ENCODE measurements around the gene PM20D2. TPM values are rescaled to one million over a fixed set of nuclear protein-coding genes. Genes with fewer than 3 reads are reported as not detected.

Gene PM20D2
- total RNA-seq, 4 donors from 2014 or later = 15.3 to 18.6 (median 16.7) TPM

DNA sequence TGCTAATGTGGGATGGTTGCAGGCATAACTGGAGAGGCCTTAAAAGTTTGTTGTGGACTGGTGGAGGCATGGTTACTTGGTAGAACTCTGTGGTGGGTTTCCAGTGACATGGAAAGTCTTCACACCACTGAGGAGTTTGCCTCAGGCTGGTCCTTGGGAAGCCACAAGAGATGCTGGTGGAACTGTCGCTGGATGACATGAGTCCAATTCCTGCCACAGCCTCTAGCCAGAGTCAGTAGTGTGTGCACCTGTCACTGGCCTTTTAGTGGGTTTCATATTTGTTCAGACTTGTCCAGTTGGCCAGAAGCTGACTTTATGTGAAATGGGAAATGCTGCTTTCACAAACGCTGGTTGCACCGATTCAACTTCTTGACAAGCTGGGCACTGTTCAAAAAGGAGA lies 14.3 kb upstream of the PM20D2 start:
- Histone ChIP-seq H3K27me3 (no peaks in the 10 kb centered on the region), H3K27ac (no peak overlapping the region), H3K4me3 (no peak overlapping the region), H3K4me1 (no peaks in the 10 kb centered on the region), H3K9me3 (no peaks in the 10 kb centered on the region), H3K36me3 (no peaks in the 10 kb centered on the region)
- DNase-seq (ENCODE audit: low spot score in 2 of 2) = no peak
- TF ChIP-seq POLR2AphosphoS5 (IDR thresholded peaks at IDR 0.05) = no peak
- WGBS = 93% methylated on average over 2 of the region's 3 CpGs

DNA sequence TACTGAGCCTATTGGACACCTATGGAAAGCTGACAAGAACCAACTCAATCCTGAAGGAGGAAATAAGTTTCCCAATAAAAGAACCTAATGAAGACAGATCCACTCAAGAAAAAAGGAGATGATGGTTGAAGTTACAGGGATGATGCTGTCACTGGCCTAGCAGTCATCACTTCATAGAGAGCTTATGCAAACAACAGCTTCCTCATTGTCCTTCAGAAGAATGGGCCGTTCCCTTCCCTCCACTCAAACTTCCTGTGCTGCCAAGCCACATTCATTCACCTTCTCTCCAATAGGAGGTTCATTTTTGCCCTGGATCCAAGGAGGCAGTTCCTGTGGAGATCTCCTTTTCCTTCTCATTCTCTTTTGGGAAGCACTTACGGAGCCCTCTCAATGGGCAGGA lies 13.8 kb upstream of the PM20D2 start:
- Histone ChIP-seq H3K36me3 (no peaks in the 10 kb centered on the region), H3K4me3 (no peak overlapping the region), H3K27ac (no peak overlapping the region), H3K9me3 (no peaks in the 10 kb centered on the region), H3K27me3 (no peaks in the 10 kb centered on the region), H3K4me1 (no peaks in the 10 kb centered on the region)
- no peak for TF ChIP-seq POLR2A (IDR thresholded peaks at IDR 0.05)
- no peak for TF ChIP-seq EP300 (IDR thresholded peaks at IDR 0.05)
- TF ChIP-seq, protein P1, sequence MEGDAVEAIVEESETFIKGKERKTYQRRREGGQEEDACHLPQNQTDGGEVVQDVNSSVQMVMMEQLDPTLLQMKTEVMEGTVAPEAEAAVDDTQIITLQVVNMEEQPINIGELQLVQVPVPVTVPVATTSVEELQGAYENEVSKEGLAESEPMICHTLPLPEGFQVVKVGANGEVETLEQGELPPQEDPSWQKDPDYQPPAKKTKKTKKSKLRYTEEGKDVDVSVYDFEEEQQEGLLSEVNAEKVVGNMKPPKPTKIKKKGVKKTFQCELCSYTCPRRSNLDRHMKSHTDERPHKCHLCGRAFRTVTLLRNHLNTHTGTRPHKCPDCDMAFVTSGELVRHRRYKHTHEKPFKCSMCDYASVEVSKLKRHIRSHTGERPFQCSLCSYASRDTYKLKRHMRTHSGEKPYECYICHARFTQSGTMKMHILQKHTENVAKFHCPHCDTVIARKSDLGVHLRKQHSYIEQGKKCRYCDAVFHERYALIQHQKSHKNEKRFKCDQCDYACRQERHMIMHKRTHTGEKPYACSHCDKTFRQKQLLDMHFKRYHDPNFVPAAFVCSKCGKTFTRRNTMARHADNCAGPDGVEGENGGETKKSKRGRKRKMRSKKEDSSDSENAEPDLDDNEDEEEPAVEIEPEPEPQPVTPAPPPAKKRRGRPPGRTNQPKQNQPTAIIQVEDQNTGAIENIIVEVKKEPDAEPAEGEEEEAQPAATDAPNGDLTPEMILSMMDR (IDR thresholded peaks at IDR 0.05) = no peak
- TF ChIP-seq POLR2AphosphoS5 (IDR thresholded peaks at IDR 0.05) = no peak
- WGBS = 81% methylated on average over 2 of the region's 2 CpGs
- no peak for DNase-seq (ENCODE audit: low spot score in 2 of 2)

DNA sequence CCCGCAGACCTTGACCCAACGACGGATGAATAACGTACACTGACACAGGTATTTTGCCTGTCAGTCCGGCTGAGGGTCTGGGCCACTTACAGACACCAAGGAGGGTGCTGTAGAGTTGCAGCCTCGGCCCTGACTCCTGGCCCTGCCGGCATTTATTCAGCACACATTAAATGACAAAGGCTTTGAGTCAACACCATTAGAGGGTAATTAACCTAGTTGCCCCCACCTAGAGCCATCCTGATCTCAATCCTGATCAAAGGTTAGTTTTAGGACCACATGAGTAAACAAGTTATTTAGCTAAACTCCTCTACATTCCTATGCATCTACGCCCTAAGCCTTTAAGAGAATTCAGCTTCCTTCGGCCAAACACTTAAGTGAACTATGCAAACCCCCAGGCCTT lies 11.9 kb upstream of the PM20D2 start:
- WGBS = 89% methylated on average over 9 of the region's 9 CpGs
- no peaks in the 10 kb centered on the region for H3K36me3 ChIP-seq
- TF ChIP-seq EP300 (IDR thresholded peaks at IDR 0.05) (no peak), POLR2A (IDR thresholded peaks at IDR 0.05) (no peak), POLR2AphosphoS5 (IDR thresholded peaks at IDR 0.05) (no peak)
- TF ChIP-seq, protein P1 (IDR thresholded peaks at IDR 0.05) = no peak
- no peaks in the 10 kb centered on the region for H3K9me3 ChIP-seq
- H3K27ac ChIP-seq = no peak overlapping the region
- DNase-seq (ENCODE audit: low spot score in 2 of 2) = no peak
- no peaks in the 10 kb centered on the region for H3K4me1 ChIP-seq
- no peak overlapping the region for H3K4me3 ChIP-seq
- no peaks in the 10 kb centered on the region for H3K27me3 ChIP-seq

DNA sequence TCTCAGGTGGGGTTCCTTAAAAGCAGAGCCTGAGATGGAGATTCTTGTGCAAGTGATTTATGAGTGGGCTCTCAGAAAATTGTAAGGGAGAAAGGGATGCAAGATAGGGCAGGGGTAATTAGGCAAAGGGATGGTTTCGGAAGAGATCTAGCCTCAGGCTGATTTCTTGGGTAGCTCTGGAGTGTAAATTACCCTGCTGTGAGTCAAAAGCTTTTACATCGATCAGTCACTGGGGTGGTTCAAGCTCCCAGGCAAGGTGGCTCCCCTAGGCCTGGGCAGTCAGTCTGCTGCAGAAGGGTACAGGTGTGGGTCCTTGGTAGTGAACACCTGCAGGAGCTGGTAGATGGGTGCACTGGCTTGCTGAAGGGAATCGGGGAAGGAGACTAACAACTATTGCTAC lies 11.1 kb upstream of the PM20D2 start:
- Histone ChIP-seq H3K9me3 (no peaks in the 10 kb centered on the region), H3K4me1 (no peaks in the 10 kb centered on the region), H3K4me3 (no peak overlapping the region), H3K36me3 (no peaks in the 10 kb centered on the region), H3K27ac (no peak overlapping the region), H3K27me3 (no peaks in the 10 kb centered on the region)
- no peak for TF ChIP-seq POLR2A (IDR thresholded peaks at IDR 0.05)
- no peak for TF ChIP-seq POLR2AphosphoS5 (IDR thresholded peaks at IDR 0.05)
- no peak for TF ChIP-seq EP300 (IDR thresholded peaks at IDR 0.05)
- TF ChIP-seq, protein P1 (IDR thresholded peaks at IDR 0.05) = no peak
- DNase-seq (ENCODE audit: low spot score in 2 of 2) = no peak
- WGBS = 77% methylated on average over 3 of the region's 3 CpGs

DNA sequence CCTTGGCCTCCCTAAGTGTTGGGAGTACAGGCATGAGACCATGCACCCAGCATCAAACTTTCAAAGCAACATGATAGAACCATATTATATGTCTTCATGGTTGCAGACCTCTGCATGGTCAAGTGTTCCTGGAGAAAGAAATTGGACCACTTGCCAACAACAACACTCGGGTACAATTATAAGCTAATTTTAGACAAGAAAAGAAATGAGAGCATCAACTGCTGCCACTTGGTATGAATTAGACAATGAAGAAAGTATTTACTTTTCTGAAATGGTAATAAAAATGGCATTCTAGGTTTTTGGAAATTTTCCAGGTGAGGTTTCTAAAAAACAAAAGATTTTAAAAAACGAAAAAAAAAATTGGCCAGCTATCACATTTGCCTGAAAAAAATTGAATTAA lies 7.7 kb upstream of the PM20D2 start:
- no peak for DNase-seq (ENCODE audit: low spot score in 2 of 2)
- Histone ChIP-seq H3K36me3 (no peaks in the 10 kb centered on the region), H3K27me3 (no peaks in the 10 kb centered on the region), H3K4me1 (no peaks in the 10 kb centered on the region), H3K27ac (no peak overlapping the region), H3K4me3 (no peak overlapping the region), H3K9me3 (no peaks in the 10 kb centered on the region)
- TF ChIP-seq, protein P1 (IDR thresholded peaks at IDR 0.05) = no peak
- no peak for TF ChIP-seq EP300 (IDR thresholded peaks at IDR 0.05)
- TF ChIP-seq POLR2A (IDR thresholded peaks at IDR 0.05) = no peak
- TF ChIP-seq POLR2AphosphoS5 (IDR thresholded peaks at IDR 0.05) = no peak
- WGBS = 67% methylated on average over 2 of the region's 2 CpGs

Data from suprapubic skin (tissue), 4 donors.